ENCODE measurements around the gene DENND2D. TPM values are rescaled to one million over a fixed set of nuclear protein-coding genes. Genes with fewer than 3 reads are reported as not detected.
A peak's percentile ranks its signal among the peaks of the same experiment; 100 is the strongest.

DENND2D gene
- total RNA-seq, 3 donors from 2014 or later: 42.2 to 65.4 (median 63.3) TPM

GRCh38 chr1:111225717-111226400 is 25.4 kb upstream of the DENND2D start:
- no peaks in the 10 kb centered on the region for H3K9me3 ChIP-seq
- ATAC-seq: no peak
- no peak for TF ChIP-seq CTCF (IDR thresholded peaks at IDR 0.05)
- no peaks in the 10 kb centered on the region for H3K36me3 ChIP-seq (ENCODE audit: low read depth)
- intact Hi-C loops (cut with DNase I, micrococcal nuclease): loop anchor here in 1 of 2 donors (10.0 kb wide), 1 partner anchor 179 kb away; no protein-coding TSS in a partner anchor
- DNase-seq: no peak
- H3K4me1 ChIP-seq (ENCODE audit: low read depth): no peaks in the 10 kb centered on the region
- no peak overlapping the region for H3K4me3 ChIP-seq

- TF ChIP-seq CTCF (IDR thresholded peaks at IDR 0.05): no peak
- Histone ChIP-seq H3K4me3 (no peak overlapping the region), H3K4me1 (ENCODE audit: low read depth) (no peaks in the 10 kb centered on the region), H3K9me3 (no peaks in the 10 kb centered on the region), H3K36me3 (ENCODE audit: low read depth) (no peaks in the 10 kb centered on the region)
- no peak for ATAC-seq
- intact Hi-C loops (cut with DNase I, micrococcal nuclease): loop anchor here in 1 of 2 donors (10.0 kb wide), 1 partner anchor 180 kb away; no protein-coding TSS in a partner anchor
- no peak for DNase-seq
Observed at GRCh38 chr1:111225091-111225490, 24.6 kb upstream of the DENND2D start.

- ATAC-seq (no peak), DNase-seq (no peak)
- intact Hi-C loops (cut with DNase I, micrococcal nuclease): loop anchor here (5.0 to 10.0 kb wide), 2 partner anchors 179 to 182 kb away; no protein-coding TSS in a partner anchor
- H3K4me1 ChIP-seq (ENCODE audit: low read depth): no peaks in the 10 kb centered on the region
- H3K4me3 ChIP-seq: no peak overlapping the region
- no peaks in the 10 kb centered on the region for H3K36me3 ChIP-seq (ENCODE audit: low read depth)
- no peak for TF ChIP-seq CTCF (IDR thresholded peaks at IDR 0.05)
- no peaks in the 10 kb centered on the region for H3K9me3 ChIP-seq
Observed at GRCh38 chr1:111223126-111223685, 22.8 kb upstream of the DENND2D start.

GRCh38 chr1:111222308-111223125 is 22.1 kb upstream of the DENND2D start:
- DNase-seq (peak; percentile 62 to 85 (median 76)), ATAC-seq (peak; percentile 79)
- H3K9me3 ChIP-seq: no peaks in the 10 kb centered on the region
- intact Hi-C loops (cut with DNase I, micrococcal nuclease): loop anchor here (5.0 to 10.0 kb wide), 2 partner anchors 180 to 182 kb away; no protein-coding TSS in a partner anchor
- H3K36me3 ChIP-seq (ENCODE audit: low read depth): no peaks in the 10 kb centered on the region
- peak; percentile 75 for TF ChIP-seq CTCF (IDR thresholded peaks at IDR 0.05)
- no peak overlapping the region for H3K4me3 ChIP-seq
- no peaks in the 10 kb centered on the region for H3K4me1 ChIP-seq (ENCODE audit: low read depth)

GRCh38 chr1:111221633-111222291 is 21.3 kb upstream of the DENND2D start:
- intact Hi-C loops (cut with DNase I, micrococcal nuclease): loop anchor here (5.0 to 10.0 kb wide), 2 partner anchors 181 to 183 kb away; no protein-coding TSS in a partner anchor
- DNase-seq (peak in 1 of 3 donors; percentile 56), ATAC-seq (peak; percentile 61)
- no peak for TF ChIP-seq CTCF (IDR thresholded peaks at IDR 0.05)
- no peaks in the 10 kb centered on the region for H3K36me3 ChIP-seq (ENCODE audit: low read depth)
- no peaks in the 10 kb centered on the region for H3K9me3 ChIP-seq
- H3K4me1 ChIP-seq (ENCODE audit: low read depth): no peaks in the 10 kb centered on the region
- no peak overlapping the region for H3K4me3 ChIP-seq
